Measurements from ENCODE around the gene CUL3.
"Not testable (repeated sequence)": the region's sequence is repeated elsewhere in the genome, so short reads cannot be mapped to it uniquely, and the experiment has no call there.

Gene CUL3

GRCh38 chr2:224532931-224533330 is 52.2 kb downstream of the CUL3 start:
- DNase-seq: no peak

GRCh38 chr2:224532441-224532840 is 52.7 kb downstream of the CUL3 start:
- DNase-seq: no peak

- DNase-seq: no peak
Measured at GRCh38 chr2:224528171-224528570, 57.0 kb downstream of the CUL3 start.

- DNase-seq: no peak
Measured at GRCh38 chr2:224525774-224526173, 59.4 kb downstream of the CUL3 start.

GRCh38 chr2:224524657-224525056 is 60.5 kb downstream of the CUL3 start:
- no peak for DNase-seq

GRCh38 chr2:224523626-224524577 is 61.3 kb downstream of the CUL3 start:
- no peak for DNase-seq

- DNase-seq: not testable (repeated sequence)
Measured at GRCh38 chr2:224522483-224522882, 62.7 kb downstream of the CUL3 start.

- peak in 1 of 2 donors; percentile 28 for DNase-seq
Measured at GRCh38 chr2:224520064-224520463, 65.1 kb downstream of the CUL3 start.

- DNase-seq: no peak
Measured at GRCh38 chr2:224518806-224519580, 66.2 kb downstream of the CUL3 start.

- no peak for DNase-seq
Measured at GRCh38 chr2:224517963-224518362, 67.2 kb downstream of the CUL3 start.

- not testable (repeated sequence) for DNase-seq
Measured at GRCh38 chr2:224516393-224516792, 68.8 kb downstream of the CUL3 start.

GRCh38 chr2:224513991-224514390 is 71.2 kb downstream of the CUL3 start:
- DNase-seq: no peak

GRCh38 chr2:224507789-224508188 is 77.4 kb downstream of the CUL3 start:
- no peak for DNase-seq

- DNase-seq: no peak
Measured at GRCh38 chr2:224506494-224506893, 78.7 kb downstream of the CUL3 start.

GRCh38 chr2:224498991-224499390 is 86.2 kb downstream of the CUL3 start:
- no peak for DNase-seq

GRCh38 chr2:224492531-224492930 is 92.6 kb downstream of the CUL3 start:
- no peak for DNase-seq

GRCh38 chr2:224487940-224488339 is 97.2 kb downstream of the CUL3 start:
- DNase-seq: not testable (repeated sequence)

- DNase-seq: not testable (repeated sequence)
Measured at GRCh38 chr2:224485081-224486014, 99.8 kb downstream of the CUL3 start.

- no peak for DNase-seq
Measured at GRCh38 chr2:224479826-224480225, 105.3 kb downstream of the CUL3 start.

GRCh38 chr2:224472827-224473226 is 112.3 kb downstream of the CUL3 start:
- no peak for DNase-seq

- DNase-seq: no peak
Measured at GRCh38 chr2:224472137-224472536, 113.0 kb downstream of the CUL3 start.

- DNase-seq: no peak
Measured at GRCh38 chr2:224469374-224469964, 115.7 kb downstream of the CUL3 start.
